H1 (cell line): ENCODE data around the gene ASTN2. TPM values are rescaled to one million over a fixed set of nuclear protein-coding genes. Genes with fewer than 3 reads are reported as not detected.

Experiments used
- CTCF ChIA-PET: fragments of 300-600 bp; sonication (Branson Sonifier 250); formaldehyde crosslinking; loops from one replicate; lab custom pipeline; 2021; ENCODE audit not compliant: partially characterized antibody; lab: Charles Lee
- POLR2A ChIA-PET: fragments of 300-600 bp; sonication (Branson Sonifier 250); formaldehyde crosslinking; loops from one replicate; lab custom pipeline; 2021; ENCODE audit warnings: inconsistent platforms; ENCODE audit not compliant: partially characterized antibody; lab: Charles Lee
- DNase-seq, 2 experiments: peaks; one replicate each; pipeline versions ENCODE4 v3.0.0 to v3.0.0-alpha.2; 2010 to 2022; ENCODE audit warnings: low spot score in 2 of 2, low read depth in 1 of 2, mixed read lengths in 1 of 2
- FAIRE-seq: peaks from 2 replicates; lab custom pipeline; 2011; peaks lifted over from hg19 to GRCh38; lab: Jason Lieb, UNC
- H2AFZ ChIP-seq: 2 replicates; pipeline ENCODE4 v1.8.1; 2012; ENCODE audit warnings: low read length, inconsistent platforms
- H2AK5ac ChIP-seq: 2 replicates; pipeline ENCODE4 v1.6.1; 2013; ENCODE audit warnings: low read depth, low read length
- H2BK120ac ChIP-seq: replicated peaks from 2 replicates; pipeline ENCODE3; 2013; ENCODE audit warnings: low read depth, low read length, inconsistent platforms
- H2BK12ac ChIP-seq: 2 replicates; pipeline ENCODE4 v1.6.1; 2013; ENCODE audit warnings: low read depth, low read length
- H2BK15ac ChIP-seq: 2 replicates; pipeline ENCODE4 v1.6.1; 2013; ENCODE audit warnings: low read length
- H2BK20ac ChIP-seq: 2 replicates; pipeline ENCODE4 v1.6.1; 2013; ENCODE audit warnings: low read length
- H2BK5ac ChIP-seq: 2 replicates; pipeline ENCODE4 v1.6.1; 2013; ENCODE audit warnings: low read depth, low read length
- H3K14ac ChIP-seq: 2 replicates; pipeline ENCODE4 v1.6.1; 2013; ENCODE audit warnings: inconsistent platforms; ENCODE audit not compliant: insufficient read length
- H3K18ac ChIP-seq: 2 replicates; pipeline ENCODE4 v1.6.1; 2013; ENCODE audit warnings: low read length; ENCODE audit errors: extremely low read depth
- H3K23ac ChIP-seq: 2 replicates; pipeline ENCODE4 v1.6.1; 2013; ENCODE audit warnings: inconsistent platforms; ENCODE audit not compliant: insufficient read length
- H3K23me2 ChIP-seq: 2 replicates; pipeline ENCODE4 v1.6.1; 2013; ENCODE audit warnings: low read depth, low read length
- H3K27ac ChIP-seq: 2 replicates; pipeline ENCODE4 v1.6.1; 2011; ENCODE audit warnings: low read depth, low read length, inconsistent platforms
- H3K27me3 ChIP-seq, 4 experiments: replicated peaks in 1 of 4; 1 replicate in 1 of 4; 2 replicates in 3 of 4; pipeline versions ENCODE4 v1.6.1 to v1.8.1; 2011 to 2013; ENCODE audit warnings: low read length in 3 of 4, mild to moderate bottlenecking in 3 of 4, inconsistent platforms in 2 of 4, mixed read lengths in 2 of 4, moderate library complexity in 1 of 4; ENCODE audit not compliant: control insufficient read depth in 3 of 4, insufficient read depth in 3 of 4; ENCODE audit errors: extremely low read depth in 1 of 4
- H3K36me3 ChIP-seq, 4 experiments: 2 replicates each; pipeline versions ENCODE4 v1.6.1 to v1.8.1; 2011 to 2013; ENCODE audit warnings: mild to moderate bottlenecking in 4 of 4, low read length in 3 of 4, moderate library complexity in 2 of 4, control low read depth in 1 of 4, inconsistent platforms in 1 of 4; ENCODE audit not compliant: insufficient read depth in 4 of 4, control insufficient read depth in 2 of 4
- H3K4ac ChIP-seq: replicated peaks from 2 replicates; pipeline ENCODE3; 2013; ENCODE audit warnings: low read length, low read depth, mixed read lengths, inconsistent platforms; ENCODE audit not compliant: insufficient read length
- H3K4me1 ChIP-seq, 4 experiments: replicated peaks in 1 of 4; 1 replicate in 1 of 4; 2 replicates in 3 of 4; pipeline versions ENCODE4 v1.6.1 to v1.8.1; 2011 to 2013; ENCODE audit warnings: low read length in 3 of 4, inconsistent platforms in 2 of 4, mixed read lengths in 1 of 4; ENCODE audit not compliant: insufficient read depth in 4 of 4, control insufficient read depth in 3 of 4
- H3K4me2 ChIP-seq, 2 experiments: 2 replicates each; pipeline versions ENCODE4 v1.6.1 to v1.8.1; 2011 to 2013; ENCODE audit warnings: low read depth in 2 of 2, low read length in 2 of 2, control low read depth in 1 of 2, inconsistent platforms in 1 of 2, mild to moderate bottlenecking in 1 of 2; ENCODE audit not compliant: insufficient read depth in 1 of 2
- H3K4me3 ChIP-seq, 4 experiments: fragments of 200-600, 300-600 bp in 1 of 4; sonication (generic), shearing (Covaris generic), sonication (Bioruptor Twin) in 1 of 4; 2 replicates each; pipeline versions ENCODE4 v1.5.1 to v1.8.1; 2011 to 2016; ENCODE audit warnings: low read length in 4 of 4, low read depth in 3 of 4, control low read depth in 2 of 4, inconsistent platforms in 2 of 4, mild to moderate bottlenecking in 2 of 4, mixed read lengths in 1 of 4, moderate library complexity in 1 of 4; ENCODE audit not compliant: insufficient read depth in 2 of 4; ENCODE audit errors: extremely low read depth in 1 of 4
- H3K56ac ChIP-seq: replicated peaks from 2 replicates; pipeline ENCODE3; 2013; ENCODE audit warnings: low read depth, mild to moderate bottlenecking, mixed read lengths, low read length, inconsistent platforms; ENCODE audit not compliant: insufficient read length
- H3K79me1 ChIP-seq: 2 replicates; pipeline ENCODE4 v1.6.1; 2013; ENCODE audit warnings: low read depth, low read length, control low read depth
- H3K79me2 ChIP-seq, 2 experiments: 2 replicates each; pipeline versions ENCODE4 v1.6.1 to v1.8.1; 2012 to 2013; ENCODE audit warnings: low read length in 2 of 2, mild to moderate bottlenecking in 2 of 2, inconsistent platforms in 1 of 2; ENCODE audit not compliant: insufficient read depth in 2 of 2, control insufficient read depth in 1 of 2
- H3K9ac ChIP-seq, 4 experiments: replicated peaks in 1 of 4; 1 replicate in 1 of 4; 2 replicates in 3 of 4; pipeline versions ENCODE4 v1.6.1 to v1.8.1; 2011 to 2013; ENCODE audit warnings: low read depth in 3 of 4, low read length in 3 of 4, control low read depth in 2 of 4, mild to moderate bottlenecking in 2 of 4, moderate library complexity in 2 of 4, inconsistent platforms in 1 of 4; ENCODE audit errors: extremely low read depth in 1 of 4
- H3K9me3 ChIP-seq, 2 experiments: 2 replicates each; pipeline versions ENCODE4 v1.6.1 to v1.8.1; 2012 to 2013; ENCODE audit warnings: mild to moderate bottlenecking in 2 of 2, moderate library complexity in 2 of 2, control low read depth in 1 of 2, inconsistent platforms in 1 of 2, low read depth in 1 of 2, low read length in 1 of 2, mixed read lengths in 1 of 2; ENCODE audit not compliant: insufficient read depth in 2 of 2
- H4K20me1 ChIP-seq, 2 experiments: replicated peaks in 1 of 2; 2 replicates each; pipeline versions ENCODE3 to v1.8.1; 2011 to 2013; ENCODE audit warnings: inconsistent platforms in 2 of 2, low read length in 2 of 2, mild to moderate bottlenecking in 1 of 2; ENCODE audit not compliant: insufficient read depth in 2 of 2, control insufficient read depth in 1 of 2
- H4K5ac ChIP-seq: 2 replicates; pipeline ENCODE4 v1.6.1; 2013; ENCODE audit warnings: low read length, low read depth, mixed read lengths, inconsistent platforms; ENCODE audit not compliant: insufficient read length
- H4K8ac ChIP-seq: 2 replicates; pipeline ENCODE4 v1.8.0; 2013; ENCODE audit warnings: mild to moderate bottlenecking, moderate library complexity, low read length, inconsistent platforms; ENCODE audit not compliant: insufficient read depth; ENCODE audit errors: extremely low read depth
- H4K91ac ChIP-seq: replicated peaks from 2 replicates; pipeline ENCODE3; 2013; ENCODE audit warnings: low read length, mixed read lengths, inconsistent platforms; ENCODE audit not compliant: insufficient read length
- CBX8 ChIP-seq: fragments of 300-800, 300-1000 bp; sonication (generic); IDR thresholded peaks from 2 replicates; pipeline ENCODE4 v1.7.1; 2016; ENCODE audit warnings: low read depth, low read length, borderline replicate concordance
- FOSL1 ChIP-seq: IDR thresholded peaks from 2 replicates; pipeline ENCODE4 v1.6.1; 2011; ENCODE audit warnings: mild to moderate bottlenecking, low read depth, low read length, moderate library complexity; ENCODE audit not compliant: insufficient read depth
- SP1 ChIP-seq: IDR thresholded peaks from 2 replicates; pipeline ENCODE4 v1.6.1; 2011; ENCODE audit warnings: low read depth, low read length
- SP4 ChIP-seq: IDR thresholded peaks from 2 replicates; pipeline ENCODE4 v1.6.1; 2012; ENCODE audit warnings: low read length, inconsistent platforms
- WGBS, 2 experiments: shearing (Covaris generic) in 1 of 2; methylation state at CpG; one replicate each; pipeline versions ENCODE4 v1.1.6 to v1.1.7; 2013 to 2015; ENCODE audit warnings: low lambda C conversion rate in 2 of 2, mixed read lengths in 2 of 2, inconsistent platforms in 1 of 2, low coverage in 1 of 2, missing lambda C conversion rate in 1 of 2; ENCODE audit not compliant: insufficient replicate concordance in 2 of 2, insufficient coverage in 1 of 2, insufficient read length in 1 of 2; ENCODE audit errors: extremely low coverage in 1 of 2, missing lambda C conversion rate in 1 of 2; 5-methylcytosine and 5-hydroxymethylcytosine counted together
- polyA plus RNA-seq, 7 experiments: library from polyadenylated mRNA; depleted of rRNA in 3 of 7; stranded (reverse) in 5 of 7; unstranded in 2 of 7; fragments of >200 nt in 5 of 7; fragments of 200-250 nt in 2 of 7; gene quantifications; 1 replicate in 5 of 7; 2 replicates in 1 of 7; 4 replicates in 1 of 7; pipeline versions ENCODE4 v1.2.1 to v1.2.3, GENCODE V29; 2011 to 2013; ENCODE audit warnings: missing spikeins in 2 of 7, mixed read lengths in 2 of 7
- total RNA-seq: library from RNA; stranded (reverse); fragmentation: NEBNext Ultra II Directional; extraction: Animal tissue kit (Norgen Biotek cat#: 25700); gene quantifications from 2 replicates; pipeline ENCODE4 v1.2.1, GENCODE V29; 2021
- TF ChIP-seq, protein P1 (sequence below), 3 experiments: IDR thresholded peaks; 1 replicate in 2 of 3; 2 replicates in 1 of 3; pipeline versions ENCODE4 v1.5.1 to v1.6.1; 2011; ENCODE audit warnings: low read length in 3 of 3, mild to moderate bottlenecking in 3 of 3, inconsistent platforms in 2 of 3, low read depth in 1 of 3, moderate library complexity in 1 of 3; ENCODE audit not compliant: insufficient read depth in 1 of 3; ENCODE audit errors: control extremely low read depth in 1 of 3

ASTN2 gene
- total and polyA plus RNA-seq, 2 of the 8 experiments (the other 6 are each of a cell fraction or from before 2014, with no cell fraction given) = 8.2 to 13.7 TPM

DNA sequence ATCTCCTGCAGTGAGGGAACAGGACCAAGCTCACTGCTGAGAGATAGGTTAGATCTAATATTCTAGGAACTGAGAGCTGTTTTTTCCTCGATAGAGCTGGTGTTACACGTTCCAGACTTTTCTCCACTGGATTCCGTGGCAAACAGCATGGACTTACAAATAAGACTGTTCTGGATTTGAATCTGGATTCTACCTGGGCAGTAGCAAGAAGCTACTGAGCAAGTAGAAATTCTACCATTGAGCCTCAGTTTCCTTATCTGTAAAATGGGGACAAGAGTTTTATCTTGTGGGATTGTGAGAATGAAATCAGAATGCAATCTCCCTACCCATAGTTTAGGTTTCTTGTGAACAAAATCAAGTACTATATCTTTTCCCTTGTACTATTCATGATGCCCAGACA lies 966.4 kb downstream of the ASTN2 start:
- H3K79me2 ChIP-seq = no peaks in the 10 kb centered on the region
- H3K27me3 ChIP-seq = no peaks in the 10 kb centered on the region
- no peak overlapping the region for H2AK5ac ChIP-seq
- ChIA-PET POLR2A (no interaction called here), CTCF (interaction anchor here (0.6 to 1.6 kb wide), 4 partner anchors 25 to 299 kb away, joined by 3 to 5 read pairs (median 4); no protein-coding TSS in a partner anchor)
- no peaks in the 10 kb centered on the region for H4K20me1 ChIP-seq
- no peak overlapping the region for H4K5ac ChIP-seq
- FAIRE-seq = no peak
- H4K8ac ChIP-seq = no peak overlapping the region
- H3K14ac ChIP-seq = no peak overlapping the region
- H3K9me3 ChIP-seq = no peaks in the 10 kb centered on the region
- H4K91ac ChIP-seq = no peak overlapping the region
- peaks cover 0 to 3% (median 0%) of the 10 kb centered on the region in 4 experiments; a peak in 1 of 7 replicates for H3K4me1 ChIP-seq
- WGBS, 2 experiments = 86% methylated on average over 3 of the region's 3 CpGs; no CpG with 5 or more reads in 1 of the 2 experiments
- H3K4me3 ChIP-seq = no peak overlapping the region
- no peak overlapping the region for H3K9ac ChIP-seq
- H3K4ac ChIP-seq = no peak overlapping the region
- no peak overlapping the region for H2BK15ac ChIP-seq
- no peaks in the 10 kb centered on the region for H3K79me1 ChIP-seq
- no peaks in the 10 kb centered on the region for H3K23me2 ChIP-seq
- no peak overlapping the region; the same call in 1 of the 2 replicates for H2BK5ac ChIP-seq
- H3K56ac ChIP-seq = no peak overlapping the region
- no peak overlapping the region for H2BK120ac ChIP-seq
- H2BK20ac ChIP-seq = no peak overlapping the region
- no peak overlapping the region for H2BK12ac ChIP-seq
- no peaks in the 10 kb centered on the region; a peak in 1 of 8 replicates for H3K36me3 ChIP-seq
- H3K4me2 ChIP-seq = no peak overlapping the region
- H3K23ac ChIP-seq = no peak overlapping the region
- H3K27ac ChIP-seq = no peak overlapping the region
- no peak overlapping the region for H3K18ac ChIP-seq
- DNase-seq = no peak
- no peak overlapping the region for H2AFZ ChIP-seq
- no peak for TF ChIP-seq SP1
- no peak for TF ChIP-seq CBX8
- TF ChIP-seq FOSL1 = no peak
- TF ChIP-seq SP4 = no peak
- TF ChIP-seq, protein P1, sequence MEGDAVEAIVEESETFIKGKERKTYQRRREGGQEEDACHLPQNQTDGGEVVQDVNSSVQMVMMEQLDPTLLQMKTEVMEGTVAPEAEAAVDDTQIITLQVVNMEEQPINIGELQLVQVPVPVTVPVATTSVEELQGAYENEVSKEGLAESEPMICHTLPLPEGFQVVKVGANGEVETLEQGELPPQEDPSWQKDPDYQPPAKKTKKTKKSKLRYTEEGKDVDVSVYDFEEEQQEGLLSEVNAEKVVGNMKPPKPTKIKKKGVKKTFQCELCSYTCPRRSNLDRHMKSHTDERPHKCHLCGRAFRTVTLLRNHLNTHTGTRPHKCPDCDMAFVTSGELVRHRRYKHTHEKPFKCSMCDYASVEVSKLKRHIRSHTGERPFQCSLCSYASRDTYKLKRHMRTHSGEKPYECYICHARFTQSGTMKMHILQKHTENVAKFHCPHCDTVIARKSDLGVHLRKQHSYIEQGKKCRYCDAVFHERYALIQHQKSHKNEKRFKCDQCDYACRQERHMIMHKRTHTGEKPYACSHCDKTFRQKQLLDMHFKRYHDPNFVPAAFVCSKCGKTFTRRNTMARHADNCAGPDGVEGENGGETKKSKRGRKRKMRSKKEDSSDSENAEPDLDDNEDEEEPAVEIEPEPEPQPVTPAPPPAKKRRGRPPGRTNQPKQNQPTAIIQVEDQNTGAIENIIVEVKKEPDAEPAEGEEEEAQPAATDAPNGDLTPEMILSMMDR (IDR thresholded peaks at IDR 0.05; ENCODE audit: control extremely low read depth in 1 of 3, insufficient read depth in 1 of 3, low read depth in 1 of 3, low read length in 3 of 3) = no peak
